Cardiac fibroblast (primary cell): ENCODE results near the gene SYNJ2BP.
A peak's percentile ranks its signal among the peaks of the same experiment; 100 is the strongest.
"Not testable (repeated sequence)": the region's sequence is repeated elsewhere in the genome, so short reads cannot be mapped to it uniquely, and the experiment has no call there.

ENCODE experiments used
- DNase-seq, 2 donors: peaks; one replicate each; pipeline versions ENCODE4 v3.0.0 to v3.0.0-alpha.2; 2010; ENCODE audit warnings: low read depth in 2 of 2
- H3K4me3 ChIP-seq, 2 donors: replicated peaks in 1 of 2; 1 replicate in 1 of 2; 2 replicates in 1 of 2; pipeline ENCODE4 v1.5.1; 2011; ENCODE audit warnings: low read depth in 2 of 2, low read length in 2 of 2, mild to moderate bottlenecking in 2 of 2, moderate library complexity in 1 of 2
- CTCF ChIP-seq: IDR thresholded peaks from one replicate; pipeline ENCODE4 v1.5.1; 2011; ENCODE audit warnings: low read depth, mild to moderate bottlenecking, low read length, inconsistent platforms

The SYNJ2BP gene

GRCh38 chr14:70416725-70417349 is at the start of gene SYNJ2BP:
Gene SYNJ2BP, minus strand, starts transcription at chr14:70417090. Its CDS starts 127 bp downstream, at chr14:70416963.
- DNase-seq = peak; percentile 70 to 74
- TF ChIP-seq CTCF = no peak

DNA sequence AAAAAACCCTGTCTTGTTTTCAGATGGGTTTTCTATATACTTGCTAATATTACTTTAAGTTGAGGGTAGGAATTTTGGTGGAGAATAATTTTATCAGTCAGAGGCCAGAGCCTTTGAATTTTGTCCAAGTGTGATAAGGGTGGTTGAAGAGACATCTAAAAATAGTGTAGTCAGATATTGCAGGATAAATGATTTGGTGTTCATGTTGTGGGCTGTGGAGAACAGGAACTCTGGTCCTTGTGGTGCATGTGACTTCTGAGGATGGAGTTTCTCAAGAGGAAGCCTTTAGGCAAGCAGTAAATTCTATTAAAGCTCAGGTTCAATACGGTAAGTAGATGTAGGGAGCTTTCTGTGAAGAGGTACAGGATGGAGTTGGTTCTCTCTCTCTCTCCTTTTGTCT is 37.8 kb upstream of the SYNJ2BP start:
- DNase-seq = no peak
- H3K4me3 ChIP-seq = no peak overlapping the region
- TF ChIP-seq CTCF = no peak

More at GRCh38 chr14:70416725-70417349, at the start of gene SYNJ2BP:
- H3K4me3 ChIP-seq = peak within 1 kb of the TSS; percentile 77 to 92

DNA sequence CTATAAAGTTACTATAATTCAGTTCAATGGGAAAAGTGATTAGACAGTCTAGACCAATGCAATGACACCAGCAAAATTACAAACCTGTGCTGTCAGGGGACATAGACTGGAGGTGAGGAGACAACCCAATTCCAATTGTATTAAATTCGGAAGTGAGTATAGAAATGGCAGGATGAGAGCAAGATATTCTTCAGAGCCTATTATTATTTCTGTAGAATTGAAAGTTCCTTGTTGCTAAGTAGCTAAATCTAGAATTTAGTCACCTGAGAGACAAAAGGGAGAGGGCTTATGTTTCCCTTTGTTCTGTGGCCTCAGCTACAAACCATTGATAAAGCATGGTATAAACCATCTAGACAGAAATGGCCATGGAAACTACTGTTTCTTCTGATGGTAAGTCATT is 35.0 kb upstream of the SYNJ2BP start, which contains the start of gene ADAM21:
Gene ADAM21 (plus strand): TSS at position 301 of the 400 bp plus-strand sequence. CDS start 5,326 bp downstream, outside the sequence.
- H3K4me3 ChIP-seq = no peak within 1 kb of the TSS
- no peak for TF ChIP-seq CTCF
- no peak for DNase-seq

GRCh38 chr14:70448633-70449340 is 31.9 kb upstream of the SYNJ2BP start:
- H3K4me3 ChIP-seq = no peak overlapping the region
- peak; percentile 40 to 52 for DNase-seq
- TF ChIP-seq CTCF = no peak

DNA sequence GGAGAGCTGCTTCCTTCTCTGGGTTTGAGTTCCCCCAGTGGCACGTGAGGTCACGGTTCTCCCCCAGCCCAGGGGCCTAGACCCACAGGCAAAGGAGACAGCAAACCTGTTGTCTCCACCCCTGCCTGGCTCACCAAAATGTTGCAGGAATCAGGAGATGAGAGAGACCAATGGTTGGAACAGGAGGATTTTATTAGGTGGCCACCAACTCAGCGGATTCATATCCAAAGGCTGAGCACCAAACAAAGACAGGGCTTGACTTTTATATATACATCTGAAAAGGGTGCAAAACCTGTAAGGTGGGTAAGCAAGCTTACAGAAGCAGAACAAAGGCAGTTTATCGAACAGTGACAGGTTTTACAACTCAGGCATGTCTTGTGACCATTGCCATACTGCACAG is 25.9 kb upstream of the SYNJ2BP start:
- DNase-seq = peak; percentile 2
- no peak for TF ChIP-seq CTCF
- H3K4me3 ChIP-seq = no peak overlapping the region

DNA sequence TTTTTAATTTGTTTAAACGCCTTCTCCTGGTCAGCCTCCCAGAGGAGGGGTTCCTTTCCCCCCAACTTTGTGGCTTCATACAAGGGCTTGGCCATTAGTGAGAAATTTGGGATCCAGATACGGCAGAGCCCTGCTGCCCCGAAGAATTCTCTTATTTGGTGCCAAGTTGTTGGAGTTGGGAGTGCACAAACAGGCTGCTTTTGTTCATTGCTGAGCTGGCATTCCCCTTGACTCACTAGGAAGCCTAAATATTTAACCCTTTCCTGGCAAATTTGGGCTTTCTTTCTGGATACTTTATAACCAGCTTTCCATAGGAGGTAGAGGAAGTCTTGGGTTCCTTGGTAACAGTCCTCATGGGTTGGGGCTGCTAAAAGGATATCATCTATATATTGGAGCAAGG is 24.8 kb upstream of the SYNJ2BP start:
- no peak for TF ChIP-seq CTCF
- no peak for DNase-seq

GRCh38 chr14:70436867-70437266 is 20.0 kb upstream of the SYNJ2BP start:
- no peak for DNase-seq
- no peak for TF ChIP-seq CTCF

More for the DNA sequence above, 24.8 kb upstream of the SYNJ2BP start:
- no peak overlapping the region for H3K4me3 ChIP-seq

GRCh38 chr14:70426555-70426954 is 9.7 kb upstream of the SYNJ2BP start:
- H3K4me3 ChIP-seq, DNase-seq: not testable (repeated sequence)

More at GRCh38 chr14:70436867-70437266, 20.0 kb upstream of the SYNJ2BP start:
- H3K4me3 ChIP-seq = no peak overlapping the region
